Astrocyte of the cerebellum (primary cell): ENCODE measurements around the gene TOM1L1.

ENCODE experiments used
- DNase-seq: peaks from one replicate; pipeline ENCODE4 v3.0.0-alpha.2; 2011; ENCODE audit warnings: low read depth
- H3K4me3 ChIP-seq: 2 replicates; pipeline ENCODE4 v1.5.1; 2011; ENCODE audit warnings: mild to moderate bottlenecking, low read depth, low read length, moderate library complexity
- in situ Hi-C: cut with HindIII; loops from 2 replicates; pipeline ENCODE4 v1.10.0; 2017; ENCODE audit warnings: low sequenced_read_pairs
- TF ChIP-seq, protein P1 (sequence below): IDR thresholded peaks from 2 replicates; pipeline ENCODE4 v1.5.1; 2012; ENCODE audit warnings: low read length, low read depth, moderate library complexity, mild to moderate bottlenecking; ENCODE audit errors: missing control alignments

The TOM1L1 gene

DNA sequence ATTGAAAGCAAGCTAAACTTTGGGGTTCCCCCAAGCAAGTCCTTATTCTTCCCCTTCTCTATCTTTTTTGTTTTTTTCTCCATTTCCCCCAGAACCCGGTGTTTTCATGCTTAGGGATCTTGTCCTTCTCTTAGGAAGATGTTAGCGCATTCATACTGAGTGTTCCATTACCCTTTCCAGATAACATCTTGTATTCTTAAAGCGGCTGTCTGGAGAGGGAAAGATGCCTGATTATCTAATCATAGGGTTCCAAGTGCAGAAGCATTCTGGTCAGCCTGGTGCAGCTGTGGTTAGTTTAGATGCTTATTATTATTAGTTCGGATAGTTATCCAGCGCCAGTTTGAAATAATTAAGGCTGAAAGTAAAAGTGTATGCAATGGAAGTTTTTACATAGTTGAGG, 2.0 kb downstream of the TOM1L1 start:
- in situ Hi-C loops, result no loop called here
- TF ChIP-seq, protein P1, sequence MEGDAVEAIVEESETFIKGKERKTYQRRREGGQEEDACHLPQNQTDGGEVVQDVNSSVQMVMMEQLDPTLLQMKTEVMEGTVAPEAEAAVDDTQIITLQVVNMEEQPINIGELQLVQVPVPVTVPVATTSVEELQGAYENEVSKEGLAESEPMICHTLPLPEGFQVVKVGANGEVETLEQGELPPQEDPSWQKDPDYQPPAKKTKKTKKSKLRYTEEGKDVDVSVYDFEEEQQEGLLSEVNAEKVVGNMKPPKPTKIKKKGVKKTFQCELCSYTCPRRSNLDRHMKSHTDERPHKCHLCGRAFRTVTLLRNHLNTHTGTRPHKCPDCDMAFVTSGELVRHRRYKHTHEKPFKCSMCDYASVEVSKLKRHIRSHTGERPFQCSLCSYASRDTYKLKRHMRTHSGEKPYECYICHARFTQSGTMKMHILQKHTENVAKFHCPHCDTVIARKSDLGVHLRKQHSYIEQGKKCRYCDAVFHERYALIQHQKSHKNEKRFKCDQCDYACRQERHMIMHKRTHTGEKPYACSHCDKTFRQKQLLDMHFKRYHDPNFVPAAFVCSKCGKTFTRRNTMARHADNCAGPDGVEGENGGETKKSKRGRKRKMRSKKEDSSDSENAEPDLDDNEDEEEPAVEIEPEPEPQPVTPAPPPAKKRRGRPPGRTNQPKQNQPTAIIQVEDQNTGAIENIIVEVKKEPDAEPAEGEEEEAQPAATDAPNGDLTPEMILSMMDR, result no peak
- DNase-seq, result no peak
- H3K4me3 ChIP-seq, result no peak overlapping the region

DNA sequence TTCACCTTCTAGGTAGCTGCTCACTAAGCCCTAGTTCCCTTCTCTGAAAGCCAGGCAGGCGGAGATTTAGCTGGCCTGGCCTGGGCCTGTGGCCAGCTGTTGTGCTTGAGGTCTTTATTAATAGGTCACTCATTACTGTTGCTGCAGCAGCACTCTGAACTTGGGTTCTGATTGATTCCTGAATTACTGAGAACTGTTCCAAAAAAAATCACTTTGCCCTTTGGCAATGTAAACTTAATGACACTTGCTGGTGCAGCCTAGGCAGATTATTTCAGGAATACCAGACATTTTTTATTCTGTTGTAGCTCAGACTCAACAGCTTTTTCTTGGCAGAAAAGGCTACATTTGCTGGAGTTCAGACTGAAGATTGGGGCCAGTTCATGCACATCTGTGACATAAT, 2.7 kb downstream of the TOM1L1 start:
- TF ChIP-seq, protein P1, result no peak
- in situ Hi-C loops, result no loop called here
- no peak overlapping the region for H3K4me3 ChIP-seq
- DNase-seq, result no peak

DNA sequence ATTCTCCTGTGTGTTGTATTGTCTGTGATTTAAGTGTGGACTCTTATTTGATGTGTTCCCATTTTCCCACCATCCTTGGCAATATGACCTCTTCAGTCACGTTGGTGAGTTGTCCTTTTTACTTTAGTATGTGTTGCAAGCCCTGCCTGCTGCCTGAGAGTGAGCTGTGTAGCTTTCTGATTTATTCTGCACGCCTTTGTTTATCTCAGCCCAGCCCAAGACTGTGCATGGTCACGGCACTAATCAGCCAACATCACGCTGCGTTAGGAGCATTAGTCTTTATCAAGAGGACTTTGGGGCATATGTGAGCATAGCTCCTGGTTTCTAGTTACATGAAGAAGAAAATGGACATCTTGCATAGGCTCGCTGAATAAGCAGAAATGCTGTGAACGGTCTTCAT, 6.0 kb downstream of the TOM1L1 start:
- H3K4me3 ChIP-seq, result no peak overlapping the region
- no peak for DNase-seq
- TF ChIP-seq, protein P1, result no peak
- in situ Hi-C loops, result no loop called here

DNA sequence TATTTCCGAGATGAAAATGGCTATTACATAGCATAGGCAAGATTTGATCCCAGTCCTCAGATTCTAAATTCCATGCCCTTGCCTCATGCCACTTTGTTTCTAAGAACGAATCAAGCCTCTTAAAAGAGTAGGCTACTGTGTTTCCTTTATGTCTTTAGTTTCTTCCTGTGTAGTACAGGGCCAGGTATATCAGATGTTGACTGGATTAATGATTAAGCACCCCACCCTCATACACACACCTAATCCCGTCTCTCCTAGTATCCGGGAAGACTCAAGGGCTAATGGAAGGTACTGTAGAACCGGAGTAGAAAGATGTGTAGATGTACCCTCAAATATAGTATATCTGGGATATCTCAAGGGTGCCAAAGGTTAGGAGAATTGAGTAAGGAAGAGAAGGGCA, 6.7 kb downstream of the TOM1L1 start:
- no peak overlapping the region for H3K4me3 ChIP-seq
- DNase-seq, result no peak
- TF ChIP-seq, protein P1, result no peak

DNA sequence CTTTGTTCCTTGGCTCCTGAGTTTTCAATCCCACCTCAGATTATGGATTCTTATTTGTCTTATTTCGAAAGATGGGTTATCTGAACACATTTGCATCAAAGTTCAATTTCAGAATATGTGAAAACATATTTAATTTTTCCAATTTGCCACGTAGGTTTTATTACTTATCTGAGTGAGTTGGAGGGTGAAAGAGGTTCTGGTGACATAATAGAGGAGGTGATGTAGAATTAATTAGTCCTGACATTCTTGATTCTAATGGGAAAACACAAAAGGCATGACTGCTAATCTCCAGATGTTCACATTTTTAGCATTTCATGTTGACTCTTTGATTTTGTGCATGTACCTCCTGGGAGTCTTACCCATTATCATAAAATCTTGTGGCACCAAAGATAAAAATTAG, 9.1 kb downstream of the TOM1L1 start:
- in situ Hi-C loops, result no loop called here
- no peak for DNase-seq
- no peak overlapping the region for H3K4me3 ChIP-seq
- TF ChIP-seq, protein P1, result no peak

More for the DNA sequence above, 6.7 kb downstream of the TOM1L1 start:
- in situ Hi-C loops, result no loop called here

DNA sequence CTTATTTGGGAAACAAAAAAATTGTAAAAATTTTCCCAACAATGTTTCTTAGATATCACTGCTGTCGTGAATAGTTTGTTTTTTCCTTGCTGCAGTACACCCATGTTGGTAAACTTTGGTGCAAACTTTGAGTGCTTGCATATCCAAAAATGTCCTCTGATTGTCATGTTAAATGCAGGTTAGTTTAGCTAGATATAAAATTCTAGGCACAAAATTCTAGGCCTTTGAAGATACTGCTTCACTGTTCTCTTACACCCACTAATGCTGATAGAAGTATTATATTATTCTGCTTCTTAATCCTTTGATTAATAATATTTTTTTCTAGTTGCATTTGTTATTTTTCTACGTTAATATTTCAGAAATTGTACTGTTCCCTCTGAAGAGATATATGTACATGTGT, 16.1 kb downstream of the TOM1L1 start:
- no peak overlapping the region for H3K4me3 ChIP-seq
- in situ Hi-C loops, result no loop called here
- TF ChIP-seq, protein P1, result no peak
- no peak for DNase-seq

DNA sequence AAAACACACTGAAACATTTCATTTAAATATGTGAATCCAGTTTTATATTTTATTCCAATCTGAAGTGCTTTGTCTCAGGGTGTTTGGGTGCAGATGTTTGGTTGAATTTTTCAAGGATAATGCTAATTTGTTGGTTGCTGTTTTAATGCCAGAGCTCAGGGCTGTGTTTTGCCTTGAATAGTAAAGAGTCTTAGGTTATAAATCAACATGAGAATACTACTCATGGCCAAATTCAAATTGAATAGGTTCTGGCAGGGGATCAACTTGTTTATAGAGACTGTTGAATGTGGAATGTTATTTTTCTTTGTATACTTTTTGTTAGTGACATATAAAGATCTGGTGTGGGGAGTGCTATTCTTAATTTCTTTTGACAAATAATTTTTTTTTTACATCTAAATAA, 18.8 kb downstream of the TOM1L1 start:
- no peak overlapping the region for H3K4me3 ChIP-seq
- no peak for DNase-seq
- in situ Hi-C loops, result no loop called here
- TF ChIP-seq, protein P1, result no peak
